ENCODE measurements around the gene ZDHHC24. TPM values are rescaled to one million over a fixed set of nuclear protein-coding genes. Genes with fewer than 3 reads are reported as not detected.

The ZDHHC24 gene
- total RNA-seq, 1 experiment from 2014 or later, result 10.5 TPM

DNA sequence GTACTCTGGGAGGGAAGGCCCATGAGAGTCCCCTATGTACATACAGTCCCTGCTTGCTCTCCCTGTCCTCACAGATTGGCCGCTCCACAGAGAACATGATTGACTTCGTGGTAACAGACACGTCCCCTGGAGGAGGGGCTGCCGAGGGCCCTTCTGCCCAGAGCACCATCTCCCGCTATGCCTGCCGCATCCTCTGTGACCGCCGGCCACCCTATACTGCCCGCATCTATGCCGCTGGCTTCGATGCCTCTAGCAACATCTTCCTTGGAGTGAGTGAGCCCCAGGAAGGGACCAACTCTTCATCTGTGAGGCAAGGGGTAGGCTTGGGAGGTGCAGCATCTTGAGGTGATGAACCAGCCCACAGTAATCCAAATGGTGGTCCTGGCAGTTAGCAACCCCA, 72.7 kb downstream of the ZDHHC24 start:
- Histone ChIP-seq H3K36me3 (ENCODE audit: control insufficient read depth in 1 of 2, insufficient read depth in 2 of 2, low read length in 2 of 2) (peaks cover 8 to 12% of the 10 kb centered on the region in 2 experiments; a peak in 2 of 4 replicates), H3K27me3 (ENCODE audit: insufficient read depth, low read length) (no peaks in the 10 kb centered on the region), H3K27ac (ENCODE audit: low read depth, low read length) (no peak overlapping the region), H4K20me1 (ENCODE audit: insufficient read depth) (no peaks in the 10 kb centered on the region), H3K4me3 (replicated peaks in 1 of 2; ENCODE audit: low read depth in 1 of 2, low read length in 2 of 2) (no peak overlapping the region), H3K9me3 (ENCODE audit: control insufficient read depth in 1 of 2, insufficient read depth in 1 of 2, low read depth in 1 of 2, low read length in 2 of 2) (no peaks in the 10 kb centered on the region), H3K9me2 (ENCODE audit: insufficient read depth) (no peaks in the 10 kb centered on the region), H2AFZ (ENCODE audit: low read depth, low read length, poor library complexity, severe bottlenecking) (no peak overlapping the region), H3K9ac (ENCODE audit: low read length) (no peak overlapping the region), H3K4me2 (ENCODE audit: low read length) (no peak overlapping the region), H3K4me1 (ENCODE audit: control insufficient read depth in 1 of 2, insufficient read depth in 2 of 2, low read length in 2 of 2) (no peaks in the 10 kb centered on the region; a peak in 3 of 4 replicates), H3K79me2 (ENCODE audit: insufficient read depth, low read length) (no peaks in the 10 kb centered on the region; the same call in 1 of the 2 replicates)
- ATAC-seq (no peak), DNase-seq (ENCODE audit: low read depth, low spot score) (no peak)
- ChIA-PET CTCF (no interaction called here), RAD21 (ENCODE audit: low non-redundant PET in 1 of 2, low total read pairs in 2 of 2, uncharacterized antibody in 2 of 2, unreplicated experiment in 2 of 2) (no interaction called here), POLR2A (no interaction called here)
- TF ChIP-seq SP1 (IDR thresholded peaks at IDR 0.05; ENCODE audit: low read depth) (no peak), SIN3A (IDR thresholded peaks at IDR 0.05; ENCODE audit: low read depth) (no peak)
- intact Hi-C loops (cut with micrococcal nuclease), result no loop called here
- no TSS peak for BruUV-seq (replicated peaks)

DNA sequence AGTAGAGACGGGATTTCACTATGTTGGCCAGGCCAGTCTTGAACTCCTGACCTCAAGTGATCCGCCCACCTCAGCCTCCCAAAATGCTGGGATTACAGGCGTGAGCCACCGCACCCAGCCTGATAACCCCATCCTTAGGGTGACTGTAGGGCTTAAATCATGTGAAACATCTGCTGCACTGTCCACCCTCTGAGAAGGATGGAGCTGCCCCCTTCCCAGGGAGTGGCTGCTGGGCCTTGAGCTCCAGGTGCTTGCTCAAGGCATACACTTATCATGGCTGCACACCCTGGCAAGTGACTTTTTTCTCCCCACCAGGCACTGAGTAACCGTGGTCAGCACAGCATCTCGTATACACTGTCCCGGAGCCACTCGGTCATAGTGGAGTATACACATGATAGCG, 73.8 kb downstream of the ZDHHC24 start:
- ATAC-seq (no peak), DNase-seq (ENCODE audit: low read depth, low spot score) (no peak)
- Histone ChIP-seq H4K20me1 (ENCODE audit: insufficient read depth) (no peaks in the 10 kb centered on the region), H3K4me3 (replicated peaks in 1 of 2; ENCODE audit: low read depth in 1 of 2, low read length in 2 of 2) (no peak overlapping the region), H3K9me2 (ENCODE audit: insufficient read depth) (no peaks in the 10 kb centered on the region), H3K4me1 (ENCODE audit: control insufficient read depth in 1 of 2, insufficient read depth in 2 of 2, low read length in 2 of 2) (peaks cover 5 to 9% of the 10 kb centered on the region in 2 experiments; a peak in 3 of 4 replicates), H3K9ac (ENCODE audit: low read length) (no peak overlapping the region), H3K27me3 (ENCODE audit: insufficient read depth, low read length) (no peaks in the 10 kb centered on the region), H3K36me3 (ENCODE audit: control insufficient read depth in 1 of 2, insufficient read depth in 2 of 2, low read length in 2 of 2) (peaks cover 8 to 12% of the 10 kb centered on the region in 2 experiments; a peak in 2 of 4 replicates), H3K4me2 (ENCODE audit: low read length) (no peak overlapping the region), H2AFZ (ENCODE audit: low read depth, low read length, poor library complexity, severe bottlenecking) (no peak overlapping the region), H3K9me3 (ENCODE audit: control insufficient read depth in 1 of 2, insufficient read depth in 1 of 2, low read depth in 1 of 2, low read length in 2 of 2) (no peaks in the 10 kb centered on the region), H3K27ac (ENCODE audit: low read depth, low read length) (no peak overlapping the region), H3K79me2 (ENCODE audit: insufficient read depth, low read length) (peaks cover 8% of the 10 kb centered on the region; the same call in 1 of the 2 replicates)
- CTCF ChIA-PET, result no interaction called here
- no TSS peak for BruUV-seq (replicated peaks)
- POLR2A ChIA-PET, result no interaction called here
- RAD21 ChIA-PET (ENCODE audit: low non-redundant PET in 1 of 2, low total read pairs in 2 of 2, uncharacterized antibody in 2 of 2, unreplicated experiment in 2 of 2), result no interaction called here
- intact Hi-C loops (cut with micrococcal nuclease), result no loop called here
- TF ChIP-seq, protein P1, sequence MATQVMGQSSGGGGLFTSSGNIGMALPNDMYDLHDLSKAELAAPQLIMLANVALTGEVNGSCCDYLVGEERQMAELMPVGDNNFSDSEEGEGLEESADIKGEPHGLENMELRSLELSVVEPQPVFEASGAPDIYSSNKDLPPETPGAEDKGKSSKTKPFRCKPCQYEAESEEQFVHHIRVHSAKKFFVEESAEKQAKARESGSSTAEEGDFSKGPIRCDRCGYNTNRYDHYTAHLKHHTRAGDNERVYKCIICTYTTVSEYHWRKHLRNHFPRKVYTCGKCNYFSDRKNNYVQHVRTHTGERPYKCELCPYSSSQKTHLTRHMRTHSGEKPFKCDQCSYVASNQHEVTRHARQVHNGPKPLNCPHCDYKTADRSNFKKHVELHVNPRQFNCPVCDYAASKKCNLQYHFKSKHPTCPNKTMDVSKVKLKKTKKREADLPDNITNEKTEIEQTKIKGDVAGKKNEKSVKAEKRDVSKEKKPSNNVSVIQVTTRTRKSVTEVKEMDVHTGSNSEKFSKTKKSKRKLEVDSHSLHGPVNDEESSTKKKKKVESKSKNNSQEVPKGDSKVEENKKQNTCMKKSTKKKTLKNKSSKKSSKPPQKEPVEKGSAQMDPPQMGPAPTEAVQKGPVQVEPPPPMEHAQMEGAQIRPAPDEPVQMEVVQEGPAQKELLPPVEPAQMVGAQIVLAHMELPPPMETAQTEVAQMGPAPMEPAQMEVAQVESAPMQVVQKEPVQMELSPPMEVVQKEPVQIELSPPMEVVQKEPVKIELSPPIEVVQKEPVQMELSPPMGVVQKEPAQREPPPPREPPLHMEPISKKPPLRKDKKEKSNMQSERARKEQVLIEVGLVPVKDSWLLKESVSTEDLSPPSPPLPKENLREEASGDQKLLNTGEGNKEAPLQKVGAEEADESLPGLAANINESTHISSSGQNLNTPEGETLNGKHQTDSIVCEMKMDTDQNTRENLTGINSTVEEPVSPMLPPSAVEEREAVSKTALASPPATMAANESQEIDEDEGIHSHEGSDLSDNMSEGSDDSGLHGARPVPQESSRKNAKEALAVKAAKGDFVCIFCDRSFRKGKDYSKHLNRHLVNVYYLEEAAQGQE (IDR thresholded peaks at IDR 0.05; ENCODE audit: low read depth), result no peak
- TF ChIP-seq POLR2AphosphoS5 (IDR thresholded peaks at IDR 0.05; ENCODE audit: low read depth, low read length) (no peak), EGR1 (IDR thresholded peaks at IDR 0.05; ENCODE audit: low read depth) (no peak), CBX3 (IDR thresholded peaks at IDR 0.05; ENCODE audit: low read depth) (no peak), SP1 (IDR thresholded peaks at IDR 0.05; ENCODE audit: low read depth) (no peak), POLR2A (IDR thresholded peaks at IDR 0.05; ENCODE audit: borderline replicate concordance, extremely low read depth, insufficient read depth, insufficient read length) (no peak), CEBPB (IDR thresholded peaks at IDR 0.05; ENCODE audit: low read depth) (no peak), JUND (IDR thresholded peaks at IDR 0.05) (no peak), RAD21 (IDR thresholded peaks at IDR 0.05; ENCODE audit: low read depth) (no peak), CTCF (IDR thresholded peaks at IDR 0.05 in 2 of 3, conservative IDR thresholded peaks at IDR 0.05 in 1 of 3; ENCODE audit: borderline replicate concordance in 1 of 3, insufficient read depth in 1 of 3, low read depth in 2 of 3, low read length in 2 of 3) (no peak), TCF7L2 (IDR thresholded peaks at IDR 0.05; ENCODE audit: borderline replicate concordance, extremely low read depth, insufficient read depth, insufficient read length) (no peak)
- TF ChIP-seq, protein P2, sequence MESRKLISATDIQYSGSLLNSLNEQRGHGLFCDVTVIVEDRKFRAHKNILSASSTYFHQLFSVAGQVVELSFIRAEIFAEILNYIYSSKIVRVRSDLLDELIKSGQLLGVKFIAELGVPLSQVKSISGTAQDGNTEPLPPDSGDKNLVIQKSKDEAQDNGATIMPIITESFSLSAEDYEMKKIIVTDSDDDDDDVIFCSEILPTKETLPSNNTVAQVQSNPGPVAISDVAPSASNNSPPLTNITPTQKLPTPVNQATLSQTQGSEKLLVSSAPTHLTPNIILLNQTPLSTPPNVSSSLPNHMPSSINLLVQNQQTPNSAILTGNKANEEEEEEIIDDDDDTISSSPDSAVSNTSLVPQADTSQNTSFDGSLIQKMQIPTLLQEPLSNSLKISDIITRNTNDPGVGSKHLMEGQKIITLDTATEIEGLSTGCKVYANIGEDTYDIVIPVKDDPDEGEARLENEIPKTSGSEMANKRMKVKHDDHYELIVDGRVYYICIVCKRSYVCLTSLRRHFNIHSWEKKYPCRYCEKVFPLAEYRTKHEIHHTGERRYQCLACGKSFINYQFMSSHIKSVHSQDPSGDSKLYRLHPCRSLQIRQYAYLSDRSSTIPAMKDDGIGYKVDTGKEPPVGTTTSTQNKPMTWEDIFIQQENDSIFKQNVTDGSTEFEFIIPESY (IDR thresholded peaks at IDR 0.05; ENCODE audit: extremely low read depth, insufficient replicate concordance, low read length), result no peak
- TF ChIP-seq, protein P3, sequence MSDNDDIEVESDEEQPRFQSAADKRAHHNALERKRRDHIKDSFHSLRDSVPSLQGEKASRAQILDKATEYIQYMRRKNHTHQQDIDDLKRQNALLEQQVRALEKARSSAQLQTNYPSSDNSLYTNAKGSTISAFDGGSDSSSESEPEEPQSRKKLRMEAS (IDR thresholded peaks at IDR 0.05), result no peak

All from HCT116 (cell line).